ENCODE data around the gene IMMP2L.

Gene IMMP2L

GRCh38 chr7:111228437-111228836, 333.9 kb downstream of the IMMP2L start:
- no peak for DNase-seq (ENCODE audit: low read depth in 2 of 3, low spot score in 2 of 3)

- no peak for DNase-seq (ENCODE audit: low read depth in 2 of 3, low spot score in 2 of 3)
Measured at GRCh38 chr7:111226800-111227199, 335.5 kb downstream of the IMMP2L start.

- no peak for DNase-seq (ENCODE audit: low read depth in 2 of 3, low spot score in 2 of 3)
Measured at GRCh38 chr7:111224354-111225231, 337.7 kb downstream of the IMMP2L start.

- no peak for DNase-seq (ENCODE audit: low read depth in 2 of 3, low spot score in 2 of 3)
Measured at GRCh38 chr7:111223802-111224253, 338.5 kb downstream of the IMMP2L start.

- DNase-seq (ENCODE audit: low read depth in 2 of 3, low spot score in 2 of 3), result no peak
Measured at GRCh38 chr7:111215550-111215949, 346.7 kb downstream of the IMMP2L start.

GRCh38 chr7:111212857-111213523, 349.3 kb downstream of the IMMP2L start:
- no peak for DNase-seq (ENCODE audit: low read depth in 2 of 3, low spot score in 2 of 3)

GRCh38 chr7:111210996-111211395, 351.3 kb downstream of the IMMP2L start:
- no peak for DNase-seq (ENCODE audit: low read depth in 2 of 3, low spot score in 2 of 3)

- no peak for DNase-seq (ENCODE audit: low read depth in 2 of 3, low spot score in 2 of 3)
Measured at GRCh38 chr7:111210043-111210442, 352.2 kb downstream of the IMMP2L start.

- DNase-seq (ENCODE audit: low read depth in 2 of 3, low spot score in 2 of 3), result no peak
Measured at GRCh38 chr7:111205251-111205650, 357.0 kb downstream of the IMMP2L start.

- no peak for DNase-seq (ENCODE audit: low read depth in 2 of 3, low spot score in 2 of 3)
Measured at GRCh38 chr7:111202321-111202720, 360.0 kb downstream of the IMMP2L start.

GRCh38 chr7:111199643-111200042, 362.6 kb downstream of the IMMP2L start:
- DNase-seq (ENCODE audit: low read depth in 2 of 3, low spot score in 2 of 3), result no peak

- DNase-seq (ENCODE audit: low read depth in 2 of 3, low spot score in 2 of 3), result no peak
Measured at GRCh38 chr7:111198255-111198654, 364.0 kb downstream of the IMMP2L start.

GRCh38 chr7:111196655-111197054, 365.6 kb downstream of the IMMP2L start:
- no peak for DNase-seq (ENCODE audit: low read depth in 2 of 3, low spot score in 2 of 3)

- no peak for DNase-seq (ENCODE audit: low read depth in 2 of 3, low spot score in 2 of 3)
Measured at GRCh38 chr7:111192614-111193413, 369.5 kb downstream of the IMMP2L start.

GRCh38 chr7:111190804-111191203, 371.5 kb downstream of the IMMP2L start:
- DNase-seq (ENCODE audit: low read depth in 2 of 3, low spot score in 2 of 3), result no peak

GRCh38 chr7:111184987-111185386, 377.3 kb downstream of the IMMP2L start:
- DNase-seq (ENCODE audit: low read depth in 2 of 3, low spot score in 2 of 3), result no peak

- DNase-seq (ENCODE audit: low read depth in 2 of 3, low spot score in 2 of 3), result no peak
Measured at GRCh38 chr7:111183321-111183720, 379.0 kb downstream of the IMMP2L start.

GRCh38 chr7:111180338-111180737, 382.0 kb downstream of the IMMP2L start:
- DNase-seq (ENCODE audit: low read depth in 2 of 3, low spot score in 2 of 3), result no peak

- DNase-seq (ENCODE audit: low read depth in 2 of 3, low spot score in 2 of 3), result no peak
Measured at GRCh38 chr7:111175908-111176441, 386.3 kb downstream of the IMMP2L start.

GRCh38 chr7:111174510-111174909, 387.8 kb downstream of the IMMP2L start:
- DNase-seq (ENCODE audit: low read depth in 2 of 3, low spot score in 2 of 3), result no peak

GRCh38 chr7:111173990-111174389, 388.3 kb downstream of the IMMP2L start:
- DNase-seq (ENCODE audit: low read depth in 2 of 3, low spot score in 2 of 3), result no peak

Data from activated CD8-positive, alpha-beta memory T cell treated with anti-CD3 and anti-CD28 coated beads for 48 hours (primary cell).